Psoas muscle (tissue), 8 donors: Measurements from ENCODE around the gene HEG1. TPM values are rescaled to one million over a fixed set of nuclear protein-coding genes. Genes with fewer than 3 reads are reported as not detected.

Experiments
- ATAC-seq, 4 donors: fragments of 200-7000 bp; cut with Tn5 transposase; one replicate each; pipeline ENCODE4 v1.9.1; 2020; ENCODE audit warnings: moderate library complexity in 3 of 4, mild to moderate bottlenecking in 2 of 4
- DNase-seq, 2 donors: peaks; one replicate each; pipeline ENCODE4 v3.0.0-alpha.2; 2020
- H3K27ac ChIP-seq: fragments of 200-600 bp; one replicate; pipeline ENCODE4 v1.8.0; 2022
- H3K27me3 ChIP-seq, 3 donors: fragments of 200-600 bp in 1 of 3; one replicate each; pipeline versions ENCODE4 v1.6.1 to v1.8.0; 2013 to 2022; ENCODE audit warnings: low read length in 2 of 3, mild to moderate bottlenecking in 2 of 3, moderate library complexity in 1 of 3; ENCODE audit not compliant: insufficient read depth in 3 of 3
- H3K36me3 ChIP-seq, 2 donors: fragments of 200-600 bp in 1 of 2; one replicate each; pipeline versions ENCODE4 v1.6.1 to v1.8.0; 2013 to 2022; ENCODE audit warnings: low read depth in 1 of 2, mild to moderate bottlenecking in 1 of 2, moderate library complexity in 1 of 2; ENCODE audit not compliant: insufficient read depth in 1 of 2
- H3K4me1 ChIP-seq: fragments of 200-600 bp; one replicate; pipeline ENCODE4 v1.8.0; 2022
- H3K4me3 ChIP-seq: fragments of 200-600 bp; one replicate; pipeline ENCODE4 v1.8.0; 2022; ENCODE audit warnings: mild to moderate bottlenecking
- H3K9me3 ChIP-seq: fragments of 200-600 bp; one replicate; pipeline ENCODE4 v1.8.0; 2022
- WGBS, 3 donors: extraction: QIAGEN DNeasy Blood & Tissue Kit; methylation state at CpG; one replicate each; pipeline versions ENCODE4 v1.1.6 to v1.1.7; 2013; 5-methylcytosine and 5-hydroxymethylcytosine counted together
- intact Hi-C, 2 donors: fragments of 100-400 bp; cut with DNase I; formaldehyde crosslinking; loops; one replicate each; pipeline versions ENCODE4 v1.11.0 to v1.14.2; 2022
- polyA plus RNA-seq, 3 donors: library from polyadenylated mRNA; stranded (reverse); fragments of 200-250 nt; gene quantifications; one replicate each; pipeline ENCODE4 v1.2.3, GENCODE V29; 2013
- total RNA-seq, 4 donors: library from RNA; stranded (reverse); fragmentation: NEBNext Ultra II Directional in 2 of 4; extraction: Animal tissue kit (Norgen Biotek cat#: 25700) in 2 of 4; gene quantifications; one replicate each; pipeline versions ENCODE4 v1.2.1 to v1.2.4, GENCODE V29; 2021 to 2023
- TF ChIP-seq, protein P1 (sequence below): fragments of 200-600 bp; IDR thresholded peaks from one replicate; pipeline ENCODE4 v1.8.0; 2022; ENCODE audit warnings: antibody characterized with exemption
- donor health status: healthy with polysubstance abuse.
- donor health status: DM: no; HTN: no; CAD: no; lungs with moderate emphysema.
- donor health status: Bipolar disorder and iron deficiency.
- donor health status: healthy.
- donor health status: DM: yes; HTN: yes; CAD: no.
- donor health status: DM: no; HTN: no; CAD: no.
- donor health status: DM: no; HTN: no; CAD: no.
- donor health status: DM: yes; HTN: yes; CAD: no.

Gene HEG1
- total and polyA plus RNA-seq, 7 donors: 3.2 to 38.7 (median 11.7) TPM

DNA sequence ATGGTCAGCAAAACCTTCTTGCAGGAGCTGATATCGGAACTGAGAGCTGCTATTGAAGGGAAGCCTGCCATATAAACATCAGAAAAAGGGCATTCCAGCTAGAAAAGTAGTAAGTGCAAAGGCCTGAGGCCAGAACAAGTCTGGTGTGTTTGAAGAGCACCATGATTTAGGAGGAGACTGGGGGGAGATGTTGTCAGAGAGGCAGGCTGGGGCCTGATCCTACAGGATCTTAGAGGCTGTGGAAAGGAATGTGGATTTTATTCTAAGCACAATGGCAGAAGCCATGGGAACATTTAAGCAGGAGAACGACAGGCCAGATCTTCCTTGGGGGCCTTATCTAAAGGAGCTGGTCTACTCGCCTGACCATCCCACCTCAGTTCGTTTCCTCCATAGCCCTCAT, 116.1 kb downstream of the HEG1 start:
- no peak for DNase-seq
- WGBS, 3 donors: 84 to 90% (median 88%) methylated on average over 4 of the region's 4 CpGs
- ATAC-seq: no peak
- Histone ChIP-seq H3K9me3 (no peaks in the 10 kb centered on the region), H3K27ac (no peak overlapping the region), H3K27me3 (no peaks in the 10 kb centered on the region), H3K4me1 (no peaks in the 10 kb centered on the region), H3K4me3 (no peak overlapping the region), H3K36me3 (no peaks in the 10 kb centered on the region)
- intact Hi-C loops: no loop called here
- TF ChIP-seq, protein P1, sequence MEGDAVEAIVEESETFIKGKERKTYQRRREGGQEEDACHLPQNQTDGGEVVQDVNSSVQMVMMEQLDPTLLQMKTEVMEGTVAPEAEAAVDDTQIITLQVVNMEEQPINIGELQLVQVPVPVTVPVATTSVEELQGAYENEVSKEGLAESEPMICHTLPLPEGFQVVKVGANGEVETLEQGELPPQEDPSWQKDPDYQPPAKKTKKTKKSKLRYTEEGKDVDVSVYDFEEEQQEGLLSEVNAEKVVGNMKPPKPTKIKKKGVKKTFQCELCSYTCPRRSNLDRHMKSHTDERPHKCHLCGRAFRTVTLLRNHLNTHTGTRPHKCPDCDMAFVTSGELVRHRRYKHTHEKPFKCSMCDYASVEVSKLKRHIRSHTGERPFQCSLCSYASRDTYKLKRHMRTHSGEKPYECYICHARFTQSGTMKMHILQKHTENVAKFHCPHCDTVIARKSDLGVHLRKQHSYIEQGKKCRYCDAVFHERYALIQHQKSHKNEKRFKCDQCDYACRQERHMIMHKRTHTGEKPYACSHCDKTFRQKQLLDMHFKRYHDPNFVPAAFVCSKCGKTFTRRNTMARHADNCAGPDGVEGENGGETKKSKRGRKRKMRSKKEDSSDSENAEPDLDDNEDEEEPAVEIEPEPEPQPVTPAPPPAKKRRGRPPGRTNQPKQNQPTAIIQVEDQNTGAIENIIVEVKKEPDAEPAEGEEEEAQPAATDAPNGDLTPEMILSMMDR: no peak

DNA sequence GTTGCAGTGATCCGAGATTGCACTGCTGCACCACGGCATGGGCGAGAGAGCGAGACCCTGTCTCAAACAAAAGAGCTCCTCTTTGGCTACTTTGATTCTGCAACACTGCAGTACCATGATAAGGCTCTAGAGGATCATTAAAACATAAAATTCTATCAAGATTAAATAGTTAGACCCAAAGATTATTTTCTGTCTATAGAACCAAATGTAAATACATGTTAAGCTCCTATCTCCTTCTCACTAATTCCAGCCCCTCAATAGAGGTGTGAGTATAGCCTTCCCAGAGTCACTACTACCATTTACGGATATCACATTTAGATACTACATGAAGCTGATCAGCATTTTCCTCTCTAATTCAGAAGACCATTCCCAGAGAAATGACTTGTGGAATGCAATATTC, 116.9 kb downstream of the HEG1 start:
- no peaks in the 10 kb centered on the region for H3K36me3 ChIP-seq
- no peaks in the 10 kb centered on the region for H3K4me1 ChIP-seq
- intact Hi-C loops: no loop called here
- no peak overlapping the region for H3K4me3 ChIP-seq
- 94 to 99% (median 98%) methylated on average over 5 of the region's 5 CpGs for WGBS, 3 donors
- no peaks in the 10 kb centered on the region for H3K9me3 ChIP-seq
- ATAC-seq: no peak
- TF ChIP-seq, protein P1: no peak
- H3K27ac ChIP-seq: no peak overlapping the region
- no peaks in the 10 kb centered on the region for H3K27me3 ChIP-seq
- DNase-seq: no peak

DNA sequence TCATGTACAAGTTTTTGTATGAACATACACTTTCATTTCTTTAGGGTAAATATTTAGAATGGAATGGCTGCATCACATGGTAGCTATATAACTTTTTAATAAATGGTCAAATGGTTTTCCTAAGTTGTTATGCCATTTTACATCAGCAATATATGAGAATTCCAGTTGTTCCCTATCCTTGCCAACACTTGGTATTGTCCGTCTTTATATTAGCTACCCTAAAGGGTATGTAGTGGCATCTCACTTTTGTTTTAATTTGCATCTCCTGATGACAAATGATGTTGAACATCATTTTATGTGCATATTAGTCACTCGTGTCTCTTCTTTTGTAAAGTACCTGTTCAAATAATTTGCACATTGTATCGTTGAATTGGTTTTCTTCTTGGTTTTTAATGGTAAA, 118.7 kb downstream of the HEG1 start:
- Histone ChIP-seq H3K27ac (no peak overlapping the region), H3K9me3 (no peaks in the 10 kb centered on the region), H3K36me3 (no peaks in the 10 kb centered on the region), H3K27me3 (no peaks in the 10 kb centered on the region), H3K4me3 (no peak overlapping the region), H3K4me1 (no peaks in the 10 kb centered on the region)
- TF ChIP-seq, protein P1: no peak
- 94 to 98% (median 96%) methylated on average over 3 of the region's 3 CpGs for WGBS, 3 donors
- intact Hi-C loops: no loop called here
- ATAC-seq (no peak), DNase-seq (no peak)

DNA sequence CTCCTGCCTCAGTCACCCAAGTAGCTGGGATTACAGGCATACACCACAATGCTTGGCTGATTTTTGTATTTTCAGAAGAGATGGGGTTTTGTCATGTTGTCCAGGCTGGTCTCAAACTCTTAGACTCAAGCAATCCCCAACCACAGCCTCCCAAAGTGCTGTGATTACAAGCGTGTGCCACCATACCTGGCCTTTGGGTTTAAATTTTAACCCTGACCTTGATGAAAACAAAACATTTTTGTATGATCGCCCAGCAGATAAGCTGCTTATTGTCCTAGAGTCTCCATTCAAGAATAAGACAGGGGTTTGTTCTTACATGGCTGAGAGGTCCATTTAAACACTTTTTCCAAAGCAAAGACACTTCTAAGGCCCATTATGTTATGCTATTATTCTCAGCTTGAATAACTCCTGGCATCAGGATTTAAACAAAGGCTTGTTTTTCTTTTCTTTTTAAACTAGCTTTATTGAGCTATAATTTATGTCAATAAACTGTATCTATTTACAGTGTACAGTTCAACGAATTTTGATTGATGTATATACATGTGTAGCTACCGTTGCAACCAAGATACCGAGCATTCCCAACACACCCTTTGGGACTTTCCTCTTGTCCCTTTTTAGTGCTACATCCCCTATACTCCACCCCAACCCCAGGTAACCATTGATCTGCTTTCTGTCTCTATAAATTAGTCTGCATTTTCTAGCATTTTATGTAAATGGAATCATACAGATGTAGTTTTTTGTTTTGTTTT, 119.8 kb downstream of the HEG1 start:
- Histone ChIP-seq H3K27ac (no peak overlapping the region), H3K9me3 (no peaks in the 10 kb centered on the region), H3K27me3 (no peaks in the 10 kb centered on the region), H3K4me1 (no peaks in the 10 kb centered on the region), H3K36me3 (no peaks in the 10 kb centered on the region), H3K4me3 (no peak overlapping the region)
- intact Hi-C loops: no loop called here
- ATAC-seq (no peak), DNase-seq (no peak)
- TF ChIP-seq, protein P1: no peak
- WGBS, 3 donors: 84 to 88% (median 86%) methylated on average over 5 of the region's 5 CpGs

- H3K36me3 ChIP-seq: no peaks in the 10 kb centered on the region
- no peak overlapping the region for H3K27ac ChIP-seq
- TF ChIP-seq, protein P1: no peak
- H3K4me1 ChIP-seq: peaks cover 2% of the 10 kb centered on the region
- H3K27me3 ChIP-seq: no peaks in the 10 kb centered on the region
- no peak for ATAC-seq
- DNase-seq: no peak
- H3K4me3 ChIP-seq: no peak overlapping the region
- intact Hi-C loops: no loop called here
- no peaks in the 10 kb centered on the region for H3K9me3 ChIP-seq
Observed at GRCh38 chr3:124935264-124935663, 120.5 kb downstream of the HEG1 start.
